GM21528 (cell line): ENCODE measurements around the gene GOLGA6L10.
"Not testable (repeated sequence)": the region's sequence is repeated elsewhere in the genome, so short reads cannot be mapped to it uniquely, and the experiment has no call there.

Experiments used
- ATAC-seq: cut with Tn5 transposase; IDR thresholded peaks from one replicate; pipeline ENCODE4 v1.9.1; 2021; ENCODE audit warnings: mild to moderate bottlenecking, moderate library complexity; ENCODE audit not compliant: unreplicated experiment, low FRiP score

The GOLGA6L10 gene

DNA sequence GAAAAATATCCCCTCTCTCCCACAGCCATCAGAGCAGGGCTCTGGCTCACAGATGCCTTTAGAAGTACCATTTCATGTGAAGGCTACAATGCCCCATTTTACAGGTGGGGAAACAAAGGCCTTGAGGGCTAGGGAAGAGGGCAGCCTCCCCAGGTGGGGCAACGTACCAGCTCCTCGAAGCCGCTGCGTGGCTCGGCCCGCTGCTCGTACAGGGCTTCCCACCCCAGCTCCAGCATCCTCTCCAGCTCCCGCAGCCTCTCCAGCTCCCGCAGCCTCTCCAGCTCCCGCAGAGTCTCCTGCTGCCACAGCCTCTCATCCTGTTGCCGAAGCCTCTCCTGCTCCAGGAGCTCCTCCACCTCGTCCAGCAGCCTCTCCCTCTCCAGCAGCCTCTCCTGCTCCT, 4.9 kb downstream of the GOLGA6L10 start:
- ATAC-seq: not testable (repeated sequence)

DNA sequence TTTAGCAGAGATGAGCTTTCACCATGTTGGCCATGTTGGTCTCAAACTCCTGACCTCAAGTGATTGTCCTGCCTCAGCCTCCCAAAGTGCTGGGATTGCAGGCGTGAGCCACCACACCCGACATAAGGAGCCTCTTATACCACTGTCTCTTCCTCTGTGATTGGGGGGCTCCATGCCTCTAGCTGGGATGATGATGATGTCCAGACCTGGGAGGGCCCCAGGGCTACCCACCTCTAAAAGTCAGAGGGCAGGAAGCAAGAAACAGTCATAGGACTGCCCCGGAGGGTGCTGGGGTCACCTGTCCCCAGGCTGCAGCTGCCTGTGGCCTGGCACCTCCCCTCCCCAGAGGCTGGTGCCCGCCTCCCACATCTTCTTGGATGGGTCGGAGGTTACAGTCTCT, 5.4 kb downstream of the GOLGA6L10 start:
- not testable (repeated sequence) for ATAC-seq

DNA sequence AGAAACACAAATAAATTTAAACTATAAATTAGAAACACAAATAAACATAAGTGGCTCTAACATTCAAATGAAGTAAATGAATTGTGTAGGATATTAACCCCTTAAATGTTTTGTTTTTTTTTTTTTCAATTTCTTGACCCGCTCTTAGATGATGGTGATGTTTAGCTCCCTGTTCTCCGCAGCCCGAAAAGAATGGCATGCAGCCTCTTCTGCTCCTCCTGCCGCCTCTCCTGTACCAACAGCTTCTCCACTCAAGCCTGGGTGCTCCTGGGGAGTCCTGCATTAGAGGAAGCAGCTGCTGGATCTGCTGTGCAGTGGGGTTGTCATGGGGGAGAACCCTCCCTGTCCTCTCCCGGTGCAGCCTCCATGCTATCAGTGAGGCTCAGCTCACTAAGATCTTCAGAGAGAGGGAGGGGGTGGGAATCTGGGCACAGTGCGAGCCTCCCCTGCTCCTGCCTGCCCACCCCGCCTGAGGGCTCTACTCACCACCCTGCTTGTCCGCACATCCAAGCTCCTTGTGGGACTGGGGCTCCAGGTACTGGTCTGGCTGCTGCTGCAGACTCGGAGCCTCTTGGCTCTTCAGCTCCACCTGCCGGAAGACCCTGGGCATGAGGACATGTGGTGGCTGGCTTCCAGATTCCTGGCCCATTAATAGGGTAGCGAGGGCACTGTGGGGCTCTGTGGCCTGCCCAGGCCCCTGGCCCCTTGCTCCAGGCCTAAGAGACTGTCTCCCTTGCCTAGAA, 6.5 kb downstream of the GOLGA6L10 start:
- not testable (repeated sequence) for ATAC-seq

- not testable (repeated sequence) for ATAC-seq
Observed at GRCh38 chr15:82338573-82338972, 10.7 kb downstream of the GOLGA6L10 start.

- ATAC-seq: not testable (repeated sequence)
Observed at GRCh38 chr15:82338053-82338452, 11.2 kb downstream of the GOLGA6L10 start.

GRCh38 chr15:82337051-82337450, 12.2 kb downstream of the GOLGA6L10 start:
- not testable (repeated sequence) for ATAC-seq

DNA sequence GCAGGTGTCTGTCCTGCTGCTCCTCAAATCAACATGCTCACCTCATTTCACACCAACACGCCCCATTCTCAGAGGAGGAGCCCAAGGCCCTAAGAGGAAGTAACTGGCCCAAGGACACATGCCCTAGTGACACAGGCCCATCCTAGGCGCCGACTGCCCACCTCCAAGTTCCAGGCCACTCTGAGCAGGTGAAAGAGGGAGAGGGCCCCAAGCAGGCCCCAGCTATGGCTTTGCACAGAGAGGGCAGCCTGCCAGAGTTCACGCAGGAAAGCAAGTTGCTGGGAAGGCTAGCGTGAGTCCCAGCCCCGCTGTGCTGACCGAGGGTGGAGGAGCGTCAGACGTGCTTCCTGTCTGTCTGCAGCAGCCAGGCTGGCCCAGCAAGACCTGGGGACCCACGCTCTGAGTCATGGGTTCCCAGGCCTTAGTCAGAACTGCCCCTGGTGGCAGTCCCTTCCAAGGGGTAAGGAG, 13.1 kb downstream of the GOLGA6L10 start:
- not testable (repeated sequence) for ATAC-seq

GRCh38 chr15:82335006-82335405, 14.3 kb downstream of the GOLGA6L10 start:
- ATAC-seq: not testable (repeated sequence)

DNA sequence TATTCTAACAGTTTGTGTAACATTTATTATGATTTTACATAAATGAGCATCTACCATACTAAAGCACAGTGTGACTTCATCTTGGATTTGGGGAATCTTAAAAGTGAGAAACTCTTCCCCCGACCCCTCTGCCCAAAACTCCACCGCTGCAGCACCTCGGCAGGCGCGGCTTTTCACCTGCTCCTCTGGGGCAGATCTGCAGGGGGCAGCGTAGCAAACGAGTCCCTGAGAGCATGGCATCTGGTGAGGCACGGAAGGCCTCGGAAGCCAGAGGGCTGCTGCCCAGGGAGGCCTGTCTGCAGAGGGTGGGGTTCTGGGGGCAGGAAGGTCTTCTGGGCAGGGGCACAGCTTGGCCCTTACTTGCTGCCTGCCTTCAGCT, 14.7 kb downstream of the GOLGA6L10 start:
- ATAC-seq: not testable (repeated sequence)

DNA sequence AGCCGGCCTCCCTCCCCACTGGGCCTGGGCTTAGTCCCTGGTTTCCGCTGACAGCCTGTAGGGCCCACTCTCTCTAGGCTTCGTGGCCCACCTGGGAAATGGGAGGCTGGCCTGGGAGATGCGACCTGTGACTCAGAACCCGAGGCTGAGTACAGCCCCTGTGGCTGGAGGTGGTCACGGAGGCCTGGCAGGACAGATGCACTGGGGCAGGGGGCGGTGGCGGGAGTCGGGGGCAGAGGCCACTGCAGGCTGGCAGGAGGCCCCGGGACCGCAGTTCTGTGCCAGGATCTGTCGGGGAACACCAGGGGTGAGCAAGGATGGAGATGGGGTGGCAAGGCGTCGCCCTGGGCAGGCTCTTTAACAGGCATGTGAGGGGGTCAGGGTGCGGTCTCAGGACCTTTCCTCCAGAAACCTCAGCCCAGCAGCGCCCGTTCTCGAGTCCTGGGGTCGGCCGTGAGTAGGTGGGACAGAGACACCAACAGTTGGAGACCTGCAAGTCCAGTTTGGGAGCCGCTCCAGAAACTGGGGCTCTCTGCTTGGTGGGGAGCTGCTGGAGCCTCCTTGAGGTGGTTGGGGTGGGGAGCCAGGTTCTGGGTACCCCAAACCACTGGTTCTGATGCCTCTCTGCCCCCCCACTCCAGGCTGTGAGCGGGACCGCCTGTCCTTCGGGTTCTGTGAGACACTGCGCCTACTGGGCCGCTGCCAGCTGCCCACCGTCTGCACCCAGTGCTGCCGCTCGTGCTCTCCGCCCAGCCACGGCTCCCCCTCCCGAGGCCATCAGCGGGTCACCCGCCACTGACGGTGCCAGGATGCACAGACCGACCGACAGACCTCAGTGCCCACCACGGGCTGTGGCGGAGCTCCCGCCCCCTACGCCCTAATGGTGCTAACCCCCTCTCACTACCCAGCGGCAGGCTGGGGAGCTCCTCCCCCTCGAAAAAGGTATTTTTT, 15.4 kb downstream of the GOLGA6L10 start:
- ATAC-seq: not testable (repeated sequence)

DNA sequence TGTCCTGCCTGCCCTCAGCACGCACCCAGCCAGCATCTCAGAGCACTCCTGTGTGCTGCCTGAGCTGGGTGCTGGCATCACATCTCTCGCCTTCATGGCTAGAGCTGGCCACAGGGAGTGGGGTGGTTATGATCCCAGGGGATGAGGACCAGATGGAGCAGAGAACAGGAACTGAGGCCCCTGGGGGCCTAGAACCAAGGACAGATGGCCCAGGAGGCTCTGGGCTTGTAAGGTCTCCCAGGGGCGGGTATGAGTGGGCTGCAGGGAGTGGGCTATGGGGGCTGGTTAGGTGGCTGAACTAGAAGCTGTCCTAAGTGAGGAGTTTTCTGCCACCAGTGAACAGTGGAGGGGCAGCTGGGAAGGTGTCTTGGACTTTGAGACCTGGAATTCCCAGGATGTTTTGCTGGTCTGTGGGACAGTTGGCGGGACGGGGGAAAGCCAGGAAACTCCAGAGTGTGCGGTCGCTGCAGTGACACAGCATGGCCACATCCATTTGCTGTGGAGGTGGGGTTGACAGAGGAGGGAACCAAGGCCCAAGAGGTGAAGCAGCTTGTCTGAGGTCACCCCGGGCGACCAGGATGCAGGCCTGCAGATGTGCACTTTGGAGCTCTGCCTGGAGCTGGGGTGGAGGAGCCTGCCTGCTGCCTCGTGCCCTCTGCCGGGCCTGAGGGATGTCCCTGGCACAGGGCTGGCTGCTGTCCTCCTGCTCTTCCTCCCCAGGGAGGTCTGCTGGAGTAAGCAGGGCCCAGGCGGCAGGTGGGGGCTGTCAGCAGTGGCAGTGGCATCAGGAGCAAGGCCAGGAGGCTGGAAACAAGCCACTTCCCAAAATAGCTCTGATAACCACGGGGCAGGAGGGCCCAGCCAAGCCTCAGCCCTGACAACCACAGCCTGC, 16.3 kb downstream of the GOLGA6L10 start:
- not testable (repeated sequence) for ATAC-seq

DNA sequence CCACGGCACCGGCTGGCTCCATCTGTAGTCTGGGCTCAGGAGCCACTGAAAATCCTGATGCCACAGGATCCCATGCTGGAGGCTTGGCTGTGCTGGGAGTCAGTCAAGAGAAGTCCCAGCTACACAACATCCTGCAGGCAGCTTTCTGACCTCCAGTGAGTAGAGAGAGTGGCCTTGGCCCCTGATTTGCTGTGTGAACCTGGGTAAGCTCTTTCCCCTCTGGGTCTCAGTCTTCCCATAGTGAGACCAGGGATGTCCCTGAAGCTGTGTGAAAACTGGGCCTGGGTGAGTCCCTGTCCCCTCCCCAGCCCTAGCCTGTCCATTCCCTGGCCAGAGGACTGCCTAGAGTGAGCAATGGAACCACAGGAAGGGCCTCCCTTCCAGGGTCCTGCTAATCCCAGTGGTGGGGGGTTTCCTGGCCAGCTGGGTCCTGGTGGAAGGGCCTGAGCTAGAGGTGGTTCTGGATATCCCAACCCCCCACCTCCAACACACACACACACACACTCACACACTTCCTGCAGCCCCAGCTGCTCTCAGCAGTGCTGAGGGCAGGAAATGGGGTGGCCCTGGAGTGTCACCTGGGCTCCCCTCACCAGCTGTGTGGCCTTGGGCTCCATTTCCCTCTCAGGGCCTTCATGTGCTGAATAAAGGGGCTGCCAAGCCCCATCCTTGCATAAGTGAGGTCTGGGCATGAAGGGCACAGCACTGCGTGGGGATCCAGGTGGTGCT, 17.5 kb downstream of the GOLGA6L10 start:
- ATAC-seq: peak; percentile 68

- ATAC-seq: not testable (repeated sequence)
Observed at GRCh38 chr15:82330921-82331320, 18.4 kb downstream of the GOLGA6L10 start.

DNA sequence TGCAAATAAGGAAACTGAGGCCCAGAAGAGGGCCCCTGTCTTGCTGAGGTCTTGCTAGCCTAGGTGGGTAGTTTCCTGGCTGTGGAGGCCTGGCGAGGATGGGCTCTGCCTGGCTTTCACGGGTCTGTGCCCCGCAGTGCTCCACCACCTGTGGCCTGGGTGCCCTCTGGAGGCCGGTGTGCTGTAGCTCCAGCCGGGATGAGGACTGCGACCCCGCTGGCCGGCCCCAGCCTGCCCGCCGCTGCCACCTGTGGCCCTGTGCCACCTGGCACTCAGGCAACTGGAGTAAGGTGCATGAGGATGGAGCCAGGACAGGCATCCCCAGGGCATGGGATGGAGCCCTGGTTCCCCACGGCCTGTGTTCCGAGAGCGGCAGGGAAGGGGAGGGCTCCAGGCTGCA, 20.2 kb downstream of the GOLGA6L10 start:
- ATAC-seq: not testable (repeated sequence)

DNA sequence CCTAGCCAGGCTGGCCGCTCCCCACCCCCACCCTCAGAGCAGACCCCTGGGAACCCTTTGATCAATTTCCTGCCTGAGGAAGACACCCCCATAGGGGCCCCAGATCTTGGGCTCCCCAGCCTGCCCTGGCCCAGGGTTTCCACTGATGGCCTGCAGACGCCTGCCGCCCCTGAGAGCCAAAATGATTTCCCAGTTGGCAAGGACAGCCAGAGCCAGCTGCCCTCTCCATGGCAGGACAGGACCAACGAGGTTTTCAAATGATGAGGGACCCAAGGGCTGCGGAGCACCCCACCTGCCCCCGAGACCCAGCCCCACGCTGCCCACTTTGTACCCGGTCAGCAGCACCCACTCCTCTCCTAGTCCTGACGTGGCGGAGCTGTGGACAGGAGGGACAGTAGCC, 21.9 kb downstream of the GOLGA6L10 start:
- ATAC-seq: not testable (repeated sequence)

- ATAC-seq: not testable (repeated sequence)
Observed at GRCh38 chr15:82326896-82327295, 22.4 kb downstream of the GOLGA6L10 start.

- ATAC-seq: not testable (repeated sequence)
Observed at GRCh38 chr15:82325646-82326045, 23.6 kb downstream of the GOLGA6L10 start.

- ATAC-seq: not testable (repeated sequence)
Observed at GRCh38 chr15:82324831-82325230, 24.4 kb downstream of the GOLGA6L10 start.

DNA sequence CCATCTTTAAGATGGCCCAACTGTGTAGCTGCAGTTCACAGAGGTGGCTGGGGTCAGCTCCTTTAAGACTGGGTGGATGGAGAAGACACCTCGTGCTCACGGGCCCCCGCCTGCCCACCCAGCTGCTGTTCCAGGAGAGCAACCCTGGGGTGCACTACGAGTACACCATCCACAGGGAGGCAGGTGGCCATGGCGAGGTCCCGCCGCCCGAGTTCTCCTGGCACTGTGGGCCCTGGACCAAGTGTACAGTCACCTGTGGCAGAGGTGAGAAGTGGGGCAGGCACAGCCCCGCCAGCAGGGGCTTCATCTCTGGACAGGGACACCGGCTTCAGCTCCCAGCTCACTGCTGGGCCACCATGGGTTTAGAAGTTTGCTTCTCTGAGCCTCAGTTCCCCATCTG, 26.8 kb downstream of the GOLGA6L10 start:
- not testable (repeated sequence) for ATAC-seq
